ENCODE measurements around the gene MEGF6. TPM values are rescaled to one million over a fixed set of nuclear protein-coding genes. Genes with fewer than 3 reads are reported as not detected.

MEGF6 gene
- total RNA-seq, 1 donor from 2014 or later, result 5.3 TPM

DNA sequence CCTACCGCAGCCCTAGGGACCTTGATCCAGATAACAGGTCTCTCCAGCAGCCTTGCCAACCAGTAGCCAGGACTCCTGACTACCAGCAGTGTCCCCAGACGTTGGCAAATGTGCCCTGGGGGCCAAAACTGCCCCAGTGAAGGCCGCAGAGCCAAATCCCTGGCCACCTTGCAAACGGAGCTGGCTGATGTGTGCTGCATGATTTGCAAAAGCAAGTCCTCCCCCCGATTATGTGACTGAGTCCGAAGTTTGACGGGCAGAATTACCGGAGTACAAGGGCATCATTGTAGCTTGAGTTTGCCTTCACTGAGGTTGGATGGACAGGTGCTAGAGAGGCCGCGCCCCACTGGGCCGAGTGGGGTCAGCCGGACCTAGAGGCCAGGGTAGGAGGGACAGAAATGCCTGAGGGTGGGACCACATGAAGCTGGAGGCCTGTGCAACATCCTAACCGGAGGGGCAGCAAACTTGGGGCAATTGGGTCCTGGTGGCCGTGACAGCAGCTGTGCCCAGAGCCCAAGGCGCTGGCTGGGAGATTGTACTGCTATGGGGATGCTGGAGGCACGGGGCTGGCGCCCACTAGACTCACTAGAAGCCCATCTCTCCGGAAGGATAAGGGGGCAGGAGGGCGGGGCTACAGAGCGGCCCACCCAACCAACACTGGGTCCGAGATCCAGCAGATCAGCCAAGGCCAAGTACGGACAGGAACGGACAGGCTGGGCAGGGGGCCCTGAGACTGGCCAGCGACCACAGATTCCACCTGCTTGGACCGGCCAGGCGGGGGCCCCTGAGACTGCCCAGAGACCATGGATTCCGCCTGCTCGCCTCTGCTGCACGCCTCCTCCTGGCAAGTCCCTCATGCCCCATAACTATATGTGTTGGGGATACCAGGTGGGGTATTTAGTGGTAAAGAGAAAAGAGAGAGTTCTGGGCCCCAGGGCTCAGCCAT lies 154.1 kb downstream of the MEGF6 start:
- DNase-seq (ENCODE audit: low spot score in 2 of 2) (no peak), FAIRE-seq (no peak)

DNA sequence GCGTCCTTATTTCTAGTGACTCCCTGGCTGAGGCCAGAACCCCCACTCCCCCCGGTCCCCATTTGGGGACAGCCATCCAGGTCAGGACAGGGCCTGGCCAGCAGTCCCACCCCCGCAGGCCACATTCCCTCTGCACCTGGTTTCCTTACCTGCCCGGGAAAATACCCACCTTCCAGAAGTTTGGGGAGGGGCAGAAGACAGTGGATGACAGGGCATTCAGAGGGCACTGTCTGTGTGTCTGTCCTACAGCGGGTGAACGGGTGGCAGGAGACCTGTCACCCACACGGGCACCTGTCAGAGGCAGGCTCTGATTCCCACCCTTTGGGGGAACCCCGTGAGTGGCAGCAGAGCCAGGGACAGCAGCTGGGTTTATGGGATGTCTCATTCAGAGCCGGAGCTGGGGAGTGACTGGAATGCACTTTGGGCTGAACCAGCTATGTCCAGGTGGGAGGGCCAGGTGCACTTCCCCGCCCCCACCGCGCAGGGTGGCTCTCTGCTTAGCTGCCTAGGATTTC lies 154.8 kb downstream of the MEGF6 start:
- DNase-seq (ENCODE audit: low spot score in 2 of 2) (no peak), FAIRE-seq (no peak)

DNA sequence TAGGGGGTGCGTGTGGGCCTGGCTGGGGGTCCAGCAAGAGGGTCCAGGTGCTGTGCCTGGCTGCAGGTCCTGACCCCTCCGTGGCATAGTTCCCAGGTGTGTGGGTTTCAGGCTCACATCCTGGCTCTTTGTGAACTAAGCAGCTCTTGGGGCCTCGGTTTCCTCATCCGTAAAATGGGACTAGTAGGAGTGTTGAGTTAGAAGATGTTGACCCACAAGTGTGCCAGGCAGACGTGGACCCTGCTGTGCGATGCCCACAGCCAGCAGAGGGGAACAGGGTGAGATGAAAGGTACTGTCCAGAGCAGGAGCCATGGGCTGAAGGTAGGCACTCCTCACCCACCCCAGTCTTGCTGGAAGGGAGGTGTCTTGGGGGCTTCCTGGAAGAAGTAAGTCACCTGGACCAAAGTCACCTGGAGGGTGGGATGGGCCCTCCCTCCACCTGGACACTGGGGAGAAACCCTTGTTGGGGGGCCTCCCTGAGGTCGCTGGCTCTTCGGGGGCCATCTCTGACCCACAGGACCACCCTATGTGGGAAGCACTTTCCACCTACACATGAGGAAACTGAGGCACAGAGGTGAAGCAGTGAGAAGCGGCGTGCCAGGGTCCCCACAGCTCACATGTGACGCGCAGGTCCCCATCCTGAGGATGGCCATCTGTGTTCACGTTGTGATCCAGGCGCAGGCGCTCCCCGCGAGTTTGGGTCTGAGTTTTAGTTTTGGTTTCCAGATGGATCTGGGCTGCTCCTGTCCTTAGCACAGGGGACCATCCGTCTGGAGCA lies 155.4 kb downstream of the MEGF6 start:
- DNase-seq (ENCODE audit: low spot score in 2 of 2) (no peak), FAIRE-seq (no peak)

DNA sequence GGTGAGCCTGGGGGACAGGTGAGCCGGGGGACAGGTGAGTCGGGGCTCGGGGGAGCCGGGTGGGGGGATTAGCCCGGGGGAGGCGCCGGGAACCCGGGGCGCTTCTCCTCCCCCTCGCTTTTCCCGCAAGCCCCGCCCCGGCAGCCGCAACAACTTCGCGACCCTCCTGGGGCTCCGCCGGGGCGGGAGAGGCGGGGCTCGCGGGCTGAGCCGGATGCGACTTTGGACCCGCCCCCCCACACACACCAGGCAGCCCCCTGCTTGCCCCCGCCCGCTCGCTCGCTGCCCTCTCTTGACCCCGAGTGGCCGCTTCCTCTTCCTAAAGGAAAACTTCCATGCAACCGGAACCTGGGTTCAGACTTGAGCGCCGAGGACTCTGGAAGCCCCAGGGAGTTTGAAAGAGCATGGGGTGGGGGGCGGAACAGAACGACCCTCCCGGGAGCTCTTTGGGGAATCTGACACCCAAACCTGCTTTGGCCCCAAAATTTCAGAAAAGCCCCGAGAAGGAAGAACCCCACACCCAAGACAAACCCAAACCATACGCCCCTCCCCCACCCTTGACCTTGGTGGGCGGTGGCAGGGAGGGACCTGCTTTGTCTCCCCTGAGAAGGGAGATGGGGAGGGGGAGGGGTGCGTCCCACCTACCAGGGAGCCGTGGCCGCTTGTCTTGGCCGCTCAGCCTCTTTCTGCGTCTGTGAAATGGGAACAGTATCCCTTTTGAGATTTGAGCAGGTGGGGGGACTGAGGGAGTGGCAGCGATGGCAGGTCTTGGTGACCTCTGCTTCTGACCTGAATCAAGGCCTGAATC lies 156.3 kb downstream of the MEGF6 start:
- FAIRE-seq, result no peak
- no peak for DNase-seq (ENCODE audit: low spot score in 2 of 2)

DNA sequence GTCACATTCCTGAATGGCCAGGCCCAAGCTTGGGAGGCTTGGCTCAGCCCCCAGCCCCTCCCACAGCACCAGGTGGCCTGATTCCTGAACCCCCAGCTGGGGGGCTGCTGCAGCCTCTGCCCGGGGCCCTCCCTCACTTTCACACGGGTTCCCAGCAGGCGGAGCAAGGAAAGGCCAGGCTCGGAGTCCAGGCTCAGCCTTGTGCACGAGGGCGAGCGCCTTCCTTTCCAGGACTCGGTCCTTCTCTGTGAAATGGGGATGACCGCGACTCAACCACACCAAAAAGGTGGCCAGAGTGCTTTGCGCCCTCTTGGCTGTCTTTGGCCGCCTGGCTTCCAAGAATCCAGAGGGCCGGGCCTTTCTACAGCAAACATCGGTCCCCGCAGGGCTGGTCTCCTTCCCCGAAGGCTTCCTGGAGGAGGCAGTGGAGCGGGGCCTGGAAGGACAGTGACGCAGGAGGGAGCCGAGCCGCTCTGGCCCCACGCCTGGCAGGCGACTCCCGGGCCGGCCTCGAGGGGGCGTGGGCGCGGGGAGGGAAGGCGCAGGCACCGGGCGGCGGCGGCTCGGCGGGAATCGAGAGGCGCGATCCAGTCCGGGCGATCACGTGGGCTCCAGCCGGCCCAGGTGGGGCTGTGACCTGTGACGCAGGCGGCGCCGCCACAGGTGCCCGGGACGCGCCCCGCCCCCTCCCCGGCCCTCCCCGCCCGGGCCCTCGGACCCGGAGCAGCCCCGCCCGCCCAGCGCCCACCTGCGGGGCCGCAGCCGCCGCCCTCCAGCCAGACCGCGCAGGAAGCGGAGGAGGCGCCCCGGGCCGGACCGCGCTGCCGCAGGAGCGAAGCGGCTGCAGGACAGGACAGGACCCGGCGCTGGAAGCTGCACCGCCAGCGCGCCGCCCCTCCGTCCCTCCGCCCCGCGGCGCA lies 157.2 kb downstream of the MEGF6 start, which contains the start of gene ARHGEF16:
Gene ARHGEF16, plus strand, starts transcription at position 775 of the 920 bp plus-strand sequence. CDS start 8,420 bp downstream, outside the sequence.
- no peak for FAIRE-seq
- peak; percentile 60 to 80 for DNase-seq (ENCODE audit: low spot score in 2 of 2)

DNA sequence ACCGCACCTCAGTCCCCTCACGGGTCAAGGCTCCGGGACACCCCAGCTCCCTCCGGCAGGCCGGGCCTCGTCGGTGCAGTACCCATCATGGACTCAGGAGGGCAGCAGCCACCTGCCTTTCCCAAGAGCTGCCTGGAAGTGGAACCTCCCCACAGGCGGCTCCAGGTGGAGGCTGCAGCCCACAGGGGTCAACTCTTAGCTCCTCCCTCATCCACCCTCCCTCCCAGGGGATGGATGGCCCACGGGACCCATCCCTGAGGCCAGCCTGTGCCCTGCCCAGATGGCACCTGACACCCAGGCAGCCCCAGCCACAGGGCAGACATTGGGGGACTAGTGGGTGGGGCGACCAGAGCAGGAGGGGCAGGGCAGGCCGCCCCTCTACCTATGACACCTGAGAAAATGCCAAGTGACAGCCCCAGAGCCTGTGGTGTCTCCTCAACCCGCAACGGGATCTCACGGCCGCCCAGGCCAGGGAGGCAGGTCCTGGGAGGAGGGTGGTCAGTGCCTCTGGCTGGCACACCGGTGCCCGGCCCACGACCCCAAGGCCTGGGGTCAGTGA lies 158.0 kb downstream of the MEGF6 start:
- DNase-seq (ENCODE audit: low spot score in 2 of 2), result peak; percentile 82 to 92
- no peak for FAIRE-seq

DNA sequence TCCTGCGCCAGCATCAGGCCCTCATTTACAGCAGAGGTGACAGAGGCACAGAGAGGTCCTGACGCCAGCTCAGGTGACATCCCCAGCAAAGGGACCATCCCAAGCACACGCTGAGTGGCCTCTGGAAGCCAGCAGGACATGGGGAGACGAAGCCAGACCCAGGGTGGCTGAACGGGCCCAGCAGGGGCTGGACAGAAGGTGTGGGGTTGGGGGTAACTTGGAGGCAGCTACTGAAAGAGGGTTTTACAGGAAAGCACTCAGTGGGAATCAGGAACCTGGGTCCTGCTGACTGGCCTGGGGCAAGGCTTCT lies 158.5 kb downstream of the MEGF6 start:
- FAIRE-seq, result no peak

DNA sequence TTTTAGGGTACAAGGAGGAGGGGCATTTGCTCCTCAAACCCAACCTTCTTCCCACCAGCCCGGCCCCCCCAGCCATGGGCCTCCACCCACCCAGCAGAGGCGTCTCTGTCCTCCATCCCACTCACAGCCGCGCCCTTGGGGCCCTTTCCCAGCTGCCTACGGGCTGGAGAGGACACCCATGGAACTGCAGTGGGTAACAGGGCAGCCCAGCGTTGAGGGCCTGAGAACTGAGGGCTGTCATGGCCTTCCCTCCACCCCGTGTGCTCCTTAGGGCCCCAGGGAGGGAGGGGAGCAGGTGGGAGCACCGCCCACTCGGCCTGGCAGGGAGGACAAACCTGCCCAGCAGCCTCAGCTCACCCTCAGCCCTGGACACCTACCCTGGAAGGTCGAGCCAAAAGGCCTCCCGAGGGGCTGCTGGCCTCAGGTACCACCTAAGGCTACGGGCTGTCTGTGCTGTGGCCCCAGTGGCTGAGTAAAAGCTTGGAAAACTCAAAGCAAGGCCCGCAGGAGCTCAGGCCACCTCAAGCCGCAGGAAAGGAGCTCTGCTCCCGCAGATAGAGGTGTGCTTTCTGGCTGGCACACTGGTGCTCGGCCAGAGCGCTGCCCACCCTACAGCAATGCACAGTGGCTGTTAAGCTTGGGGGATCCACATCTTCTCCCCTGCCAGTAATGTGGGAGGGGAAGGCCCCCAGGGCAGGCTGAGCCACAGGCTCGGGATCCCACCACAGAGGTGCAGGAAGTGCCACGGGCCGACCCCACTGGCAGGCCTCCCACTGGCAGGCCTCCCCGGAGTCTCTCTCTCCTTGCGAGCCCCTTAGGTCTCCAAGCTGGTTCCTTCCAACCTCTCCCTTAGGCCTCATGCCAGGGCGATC lies 159.1 kb downstream of the MEGF6 start:
- no peak for FAIRE-seq
- no peak for DNase-seq (ENCODE audit: low spot score in 2 of 2)

More for the DNA sequence above, 158.5 kb downstream of the MEGF6 start:
- DNase-seq (ENCODE audit: low spot score in 2 of 2), result no peak

DNA sequence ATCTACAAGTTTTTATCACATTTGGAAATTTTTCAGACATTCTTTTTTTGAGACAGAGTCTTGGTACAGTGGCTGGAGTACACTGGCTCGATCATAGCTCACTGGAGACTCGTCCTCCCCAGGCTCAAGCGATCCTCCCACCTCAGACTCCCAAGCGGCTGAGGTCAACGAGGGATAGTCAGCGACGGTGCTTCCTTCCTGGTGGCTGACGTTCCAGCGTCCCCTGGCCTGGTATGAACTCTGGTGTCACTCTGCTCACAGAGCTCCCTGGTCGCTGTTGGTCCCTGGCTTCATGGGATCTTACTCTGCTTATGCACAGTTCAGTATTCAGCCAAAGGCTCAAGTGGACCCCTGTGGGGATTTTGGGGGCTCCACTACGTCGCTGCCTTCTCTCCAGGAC lies 160.3 kb downstream of the MEGF6 start:
- DNase-seq (ENCODE audit: low spot score in 2 of 2) (no peak), FAIRE-seq (no peak)

DNA sequence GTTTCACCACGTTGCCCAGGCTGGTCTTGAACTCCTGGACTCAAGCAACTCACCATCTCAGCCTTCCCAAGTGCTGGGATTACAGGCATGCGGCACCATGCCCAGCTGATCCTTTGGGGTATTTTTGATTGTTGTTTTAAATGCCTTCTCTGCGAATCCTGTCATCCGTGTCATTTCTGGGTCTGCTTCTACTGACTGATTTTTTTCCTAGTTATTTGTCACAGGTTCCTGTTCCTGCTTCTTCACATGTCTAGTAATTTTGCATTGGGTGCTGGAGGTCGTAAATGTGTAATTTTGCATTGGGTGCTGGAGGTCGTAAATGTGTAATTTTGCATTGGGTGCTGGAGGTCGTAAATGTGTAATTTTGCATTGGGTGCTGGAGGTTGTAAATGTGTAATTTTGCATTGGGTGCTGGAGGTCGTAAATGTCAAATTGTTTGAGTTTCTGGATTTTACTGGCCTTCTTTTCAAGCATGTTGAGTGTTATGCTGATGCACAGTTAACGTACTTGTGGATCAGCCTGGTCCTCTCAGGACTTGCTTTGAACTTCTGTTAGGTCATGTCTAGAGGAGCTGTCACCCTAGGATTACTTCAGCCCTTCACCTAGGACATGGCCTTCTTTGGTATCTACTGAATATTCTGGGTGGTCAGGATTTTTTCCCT lies 161.0 kb downstream of the MEGF6 start:
- no peak for DNase-seq (ENCODE audit: low spot score in 2 of 2)
- no peak for FAIRE-seq

DNA sequence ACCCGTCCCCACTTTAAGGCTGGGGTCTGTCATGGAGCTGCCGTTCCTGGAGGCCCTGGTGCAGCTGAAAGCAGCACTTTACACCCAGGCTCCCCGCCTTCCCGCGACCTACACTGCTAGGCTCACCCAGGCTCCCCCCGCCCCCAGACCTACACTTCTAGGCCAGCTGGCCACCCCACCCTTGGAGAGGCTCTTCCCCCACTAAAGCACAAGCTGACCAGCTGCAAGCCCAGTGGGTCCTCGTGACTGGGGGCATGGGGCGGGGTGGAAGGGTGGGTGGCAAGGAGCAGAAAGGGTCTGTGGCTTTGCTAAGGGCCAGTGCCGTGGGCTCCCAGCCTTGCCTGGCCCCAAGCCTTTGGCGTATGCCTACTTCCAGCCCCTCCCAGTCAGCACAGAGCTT lies 166.6 kb downstream of the MEGF6 start:
- FAIRE-seq, result no peak
- DNase-seq (ENCODE audit: low spot score in 2 of 2), result no peak

DNA sequence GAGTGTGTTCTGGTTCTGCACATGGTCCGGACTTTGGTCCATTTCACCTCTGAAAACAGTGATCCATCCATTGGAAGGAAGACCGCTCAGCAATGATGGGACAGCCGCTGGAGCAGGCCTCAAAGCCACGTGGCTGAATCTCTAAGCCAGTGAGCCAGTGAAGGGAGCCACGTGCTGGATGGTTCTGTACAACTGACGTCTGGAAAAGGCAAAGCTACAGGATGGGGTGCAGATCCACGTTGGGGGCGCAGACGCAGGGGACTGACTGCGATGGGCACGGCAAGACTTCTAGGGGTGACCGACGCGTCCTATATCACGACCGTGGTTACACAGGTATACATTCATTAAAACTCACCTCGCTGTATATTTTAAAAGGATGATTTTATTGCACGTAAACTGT lies 167.0 kb downstream of the MEGF6 start:
- FAIRE-seq (no peak), DNase-seq (ENCODE audit: low spot score in 2 of 2) (no peak)

DNA sequence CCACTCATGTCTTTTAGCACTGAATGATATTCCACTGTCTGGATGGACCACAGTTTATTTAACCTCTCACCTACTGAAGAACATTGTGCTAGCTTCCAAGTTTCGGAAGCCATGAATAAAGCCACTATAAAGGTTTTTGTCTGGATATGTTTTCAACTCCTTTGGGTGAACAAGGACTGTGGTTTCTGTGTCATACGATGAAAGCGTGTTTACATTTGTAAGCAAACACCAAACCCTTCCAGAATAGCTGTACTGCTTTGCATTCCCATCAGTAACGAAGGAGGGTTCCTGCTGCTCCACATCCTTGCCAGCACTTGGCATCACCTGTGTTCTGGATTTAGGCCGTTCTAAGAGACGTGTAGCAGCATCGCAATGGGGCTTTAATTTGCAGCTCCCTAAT lies 167.5 kb downstream of the MEGF6 start:
- FAIRE-seq (no peak), DNase-seq (ENCODE audit: low spot score in 2 of 2) (no peak)

DNA sequence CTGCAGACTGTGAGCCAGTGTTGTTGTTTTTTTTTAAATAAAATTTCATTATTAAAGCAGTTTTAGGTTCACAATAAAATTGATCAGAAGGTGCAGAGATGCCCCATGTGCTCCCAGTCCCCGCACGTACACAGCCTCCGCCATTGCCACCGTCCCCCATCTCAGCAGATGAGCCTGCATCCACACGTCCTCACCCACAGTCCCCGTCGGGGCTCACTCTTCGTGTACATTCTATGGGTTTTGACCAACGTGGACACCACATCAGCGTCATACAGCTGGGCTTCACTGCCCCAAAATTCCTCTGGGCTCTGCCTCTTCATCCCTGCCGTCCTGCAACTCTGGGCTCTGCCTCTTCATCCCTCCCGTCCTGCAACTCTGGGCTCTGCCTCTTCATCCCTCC lies 168.4 kb downstream of the MEGF6 start:
- FAIRE-seq, result no peak
- DNase-seq (ENCODE audit: low spot score in 2 of 2), result no peak

DNA sequence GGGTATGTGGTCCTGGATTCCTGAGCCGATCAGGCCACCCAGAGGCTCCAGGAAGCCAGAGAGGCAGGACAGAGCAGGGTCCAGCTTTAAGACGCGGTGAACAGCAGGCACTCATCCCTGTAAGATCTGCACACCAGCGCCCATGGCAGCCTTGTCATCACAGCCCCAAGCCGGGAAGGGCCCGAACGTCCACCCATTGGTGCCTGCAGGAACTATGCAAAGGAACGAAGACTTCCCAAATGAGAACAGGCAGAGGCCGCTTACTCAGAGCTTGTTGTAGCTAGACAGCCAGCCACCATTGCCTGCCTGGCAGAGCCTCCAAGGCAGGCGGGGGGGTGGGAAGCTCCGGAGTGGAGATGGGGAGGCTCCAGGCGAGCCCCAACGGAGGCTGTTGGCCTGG lies 169.0 kb downstream of the MEGF6 start:
- no peak for FAIRE-seq
- DNase-seq (ENCODE audit: low spot score in 2 of 2), result no peak

DNA sequence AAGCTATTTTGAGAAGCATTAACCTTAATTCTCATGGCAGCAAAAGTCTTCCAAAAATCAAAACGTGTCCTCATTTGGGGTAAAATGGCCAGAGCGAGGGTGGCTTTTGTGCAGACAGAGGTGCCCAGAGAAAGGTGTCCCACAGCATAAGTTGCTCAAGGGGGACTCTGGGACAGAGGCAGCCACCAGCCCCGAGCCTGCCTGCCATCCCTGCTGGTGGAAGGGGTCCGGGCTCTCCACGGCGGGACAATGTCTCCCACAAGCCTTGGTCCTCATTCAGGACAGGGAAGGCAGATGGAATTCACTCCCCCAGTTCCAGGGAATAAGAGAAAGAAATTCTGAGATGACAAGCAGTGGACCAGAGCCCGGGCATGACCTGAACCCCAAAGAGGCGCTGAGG lies 169.4 kb downstream of the MEGF6 start:
- no peak for DNase-seq (ENCODE audit: low spot score in 2 of 2)
- no peak for FAIRE-seq

DNA sequence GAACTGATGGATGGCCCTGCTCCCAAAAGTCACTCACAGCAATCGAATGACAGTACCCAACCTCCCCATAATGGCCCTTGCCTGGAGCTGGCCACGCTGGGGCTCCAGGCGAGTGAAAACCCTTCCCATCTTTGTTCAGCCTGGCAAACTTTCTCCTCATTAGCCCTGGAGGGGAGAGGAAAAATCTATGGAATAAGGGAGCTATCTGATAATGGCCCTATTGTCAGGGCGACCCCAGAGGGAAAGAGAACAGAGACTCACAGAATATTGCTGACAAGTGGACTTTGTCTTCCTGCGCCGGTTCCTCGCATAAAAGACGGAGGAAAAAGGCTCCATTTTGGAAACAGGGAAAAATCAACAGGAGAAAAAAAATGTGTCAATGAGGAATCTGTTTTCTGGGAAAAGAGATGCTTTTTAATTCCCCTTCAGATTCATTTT lies 169.9 kb downstream of the MEGF6 start:
- DNase-seq (ENCODE audit: low spot score in 2 of 2) (no peak), FAIRE-seq (peak; percentile 39)

Data from frontal cortex (tissue), 4 donors.